Stimulated activated CD8-positive, alpha-beta memory T cell treated with anti-CD3 and anti-CD28 coated beads, Interleukin-4, amount 100 ng/mL, for 24 hours (primary cell): ENCODE results near the gene UBTF.
A peak's percentile ranks its signal among the peaks of the same experiment; 100 is the strongest.
"Not testable (repeated sequence)": the region's sequence is repeated elsewhere in the genome, so short reads cannot be mapped to it uniquely, and the experiment has no call there.

ENCODE experiments used
- DNase-seq: peaks from one replicate; pipeline ENCODE4 v3.0.0-alpha.2; 2020; ENCODE audit warnings: low read depth

Gene UBTF

GRCh38 chr17:44241106-44241624 lies 21.7 kb upstream of the UBTF start:
- DNase-seq = no peak

GRCh38 chr17:44237886-44238285 lies 18.4 kb upstream of the UBTF start:
- not testable (repeated sequence) for DNase-seq

- no peak for DNase-seq
Measured at GRCh38 chr17:44236444-44236991, 17.0 kb upstream of the UBTF start.

- no peak for DNase-seq
Measured at GRCh38 chr17:44235583-44235936, 16.1 kb upstream of the UBTF start.

GRCh38 chr17:44233582-44233981 lies 14.1 kb upstream of the UBTF start:
- DNase-seq = no peak

- DNase-seq = no peak
Measured at GRCh38 chr17:44232061-44232460, 12.6 kb upstream of the UBTF start.

GRCh38 chr17:44230140-44230539 lies 10.7 kb upstream of the UBTF start:
- no peak for DNase-seq

- DNase-seq = no peak
Measured at GRCh38 chr17:44229090-44229489, 9.6 kb upstream of the UBTF start.

GRCh38 chr17:44223541-44224071 lies 4.1 kb upstream of the UBTF start:
- DNase-seq = no peak

- DNase-seq = no peak
Measured at GRCh38 chr17:44222112-44222869, 2.8 kb upstream of the UBTF start.

- no peak for DNase-seq
Measured at GRCh38 chr17:44221862-44222111, 2.3 kb upstream of the UBTF start.

GRCh38 chr17:44221084-44221861 lies 1.8 kb upstream of the UBTF start:
- DNase-seq = peak; percentile 42

GRCh38 chr17:44220213-44221083 lies 973 bp upstream of the UBTF start:
- DNase-seq = no peak

- DNase-seq = peak; percentile 50
Measured at GRCh38 chr17:44219108-44219615, 313 bp downstream of the UBTF start.

GRCh38 chr17:44218344-44219107 lies 949 bp downstream of the UBTF start:
- DNase-seq = peak; percentile 78

- DNase-seq = no peak
Measured at GRCh38 chr17:44217738-44218343, 1.6 kb downstream of the UBTF start.

- DNase-seq = no peak
Measured at GRCh38 chr17:44216694-44217093, 2.8 kb downstream of the UBTF start.

GRCh38 chr17:44216173-44216572 lies 3.3 kb downstream of the UBTF start:
- DNase-seq = no peak

GRCh38 chr17:44214896-44215295 lies 4.6 kb downstream of the UBTF start:
- no peak for DNase-seq

- DNase-seq = no peak
Measured at GRCh38 chr17:44214230-44214494, 5.3 kb downstream of the UBTF start.
